H9 (cell line): ENCODE measurements around the gene NDUFB4. TPM values are rescaled to one million over a fixed set of nuclear protein-coding genes. Genes with fewer than 3 reads are reported as not detected.

Source experiments
- DNase-seq: peaks from one replicate; pipeline ENCODE4 v3.0.0-alpha.2; 2017
- H2AFZ ChIP-seq: one replicate; pipeline ENCODE4 v1.6.1; 2013; ENCODE audit warnings: mild to moderate bottlenecking, low read length, control low read depth, moderate library complexity
- H2AK5ac ChIP-seq: 2 replicates; pipeline ENCODE4 v1.6.1; 2013; ENCODE audit warnings: low read length, control low read depth, mixed read lengths; ENCODE audit not compliant: insufficient read length
- H2BK120ac ChIP-seq: one replicate; pipeline ENCODE4 v1.6.1; 2013; ENCODE audit warnings: low read depth, mild to moderate bottlenecking, low read length, control low read depth, inconsistent platforms; ENCODE audit not compliant: poor library complexity, severe bottlenecking
- H2BK12ac ChIP-seq: 2 replicates; pipeline ENCODE4 v1.6.1; 2013; ENCODE audit warnings: low read length, control low read depth, mixed read lengths, low read depth; ENCODE audit not compliant: insufficient read length
- H2BK15ac ChIP-seq: 2 replicates; pipeline ENCODE4 v1.6.1; 2013; ENCODE audit warnings: low read depth, low read length, control low read depth
- H2BK20ac ChIP-seq: one replicate; pipeline ENCODE4 v1.6.1; 2013; ENCODE audit warnings: low read depth, mild to moderate bottlenecking, low read length, control low read depth, inconsistent platforms; ENCODE audit not compliant: poor library complexity, severe bottlenecking
- H2BK5ac ChIP-seq: 2 replicates; pipeline ENCODE4 v1.6.1; 2013; ENCODE audit warnings: low read length, control low read depth, mixed read lengths; ENCODE audit not compliant: insufficient read length
- H3K14ac ChIP-seq: 2 replicates; pipeline ENCODE4 v1.6.1; 2013; ENCODE audit warnings: low read length, control low read depth; ENCODE audit not compliant: insufficient read depth
- H3K18ac ChIP-seq: 2 replicates; pipeline ENCODE4 v1.6.1; 2013; ENCODE audit warnings: low read depth, mild to moderate bottlenecking, mixed read lengths, low read length, control low read depth; ENCODE audit not compliant: insufficient read length
- H3K23ac ChIP-seq: 2 replicates; pipeline ENCODE4 v1.6.1; 2013; ENCODE audit warnings: low read length, control low read depth, mixed read lengths, low read depth; ENCODE audit not compliant: insufficient read length
- H3K23me2 ChIP-seq: 2 replicates; pipeline ENCODE4 v1.6.1; 2013; ENCODE audit warnings: low read depth, mild to moderate bottlenecking, mixed read lengths, low read length, control low read depth; ENCODE audit not compliant: insufficient read length, poor library complexity, severe bottlenecking
- H3K27ac ChIP-seq: 2 replicates; pipeline ENCODE4 v1.5.1; 2013; ENCODE audit warnings: low read length, control low read depth, mixed read lengths, low read depth; ENCODE audit not compliant: insufficient read length
- H3K27me3 ChIP-seq: 2 replicates; pipeline ENCODE4 v1.6.1; 2013; ENCODE audit warnings: low read length, control low read depth, inconsistent platforms; ENCODE audit not compliant: insufficient read depth
- H3K4ac ChIP-seq: 2 replicates; pipeline ENCODE4 v1.6.1; 2013; ENCODE audit warnings: low read depth, mild to moderate bottlenecking, control low read depth, inconsistent platforms, low read length, moderate library complexity
- H3K4me1 ChIP-seq: 2 replicates; pipeline ENCODE4 v1.6.1; 2013; ENCODE audit warnings: low read length, control low read depth, inconsistent platforms; ENCODE audit not compliant: insufficient read depth
- H3K4me2 ChIP-seq: 2 replicates; pipeline ENCODE4 v1.6.1; 2013; ENCODE audit warnings: low read length, control low read depth, mixed read lengths; ENCODE audit not compliant: insufficient read length, insufficient read depth
- H3K56ac ChIP-seq: 2 replicates; pipeline ENCODE4 v1.6.1; 2013; ENCODE audit warnings: low read depth, mild to moderate bottlenecking, mixed read lengths, low read length, control low read depth; ENCODE audit not compliant: insufficient read length
- H3K79me1 ChIP-seq: 2 replicates; pipeline ENCODE4 v1.6.1; 2013; ENCODE audit warnings: low read depth, mild to moderate bottlenecking, moderate library complexity, low read length, control low read depth, inconsistent platforms; ENCODE audit not compliant: insufficient read depth, poor library complexity, severe bottlenecking
- H3K79me2 ChIP-seq: 2 replicates; pipeline ENCODE4 v1.6.1; 2013; ENCODE audit warnings: low read length, control low read depth, inconsistent platforms; ENCODE audit not compliant: insufficient read depth
- H3K9ac ChIP-seq: 2 replicates; pipeline ENCODE4 v1.6.1; 2013; ENCODE audit warnings: low read length, control low read depth, mixed read lengths; ENCODE audit not compliant: insufficient read length; ENCODE audit errors: extremely low read depth
- H3K9me3 ChIP-seq: one replicate; pipeline ENCODE4 v1.6.1; 2013; ENCODE audit warnings: low read depth, low read length, inconsistent platforms; ENCODE audit not compliant: control insufficient read depth
- H3T11ph ChIP-seq: one replicate; pipeline ENCODE4 v1.6.1; 2013; ENCODE audit warnings: mild to moderate bottlenecking, low read length, control low read depth, inconsistent platforms
- H4K20me1 ChIP-seq: one replicate; pipeline ENCODE4 v1.6.1; 2013; ENCODE audit not compliant: control insufficient read depth, insufficient read length, insufficient read depth
- H4K5ac ChIP-seq: 2 replicates; pipeline ENCODE4 v1.6.1; 2013; ENCODE audit warnings: low read depth, mild to moderate bottlenecking, mixed read lengths, low read length, control low read depth; ENCODE audit not compliant: insufficient read length
- H4K8ac ChIP-seq: replicated peaks from 2 replicates; pipeline ENCODE4 v1.6.1; 2013; ENCODE audit warnings: low read length, control low read depth, mixed read lengths, low read depth; ENCODE audit not compliant: insufficient read length
- H4K91ac ChIP-seq: 2 replicates; pipeline ENCODE4 v1.6.1; 2013; ENCODE audit warnings: low read depth, mild to moderate bottlenecking, moderate library complexity, mixed read lengths, low read length, control low read depth; ENCODE audit not compliant: insufficient read length
- H3K27ac Mint-ChIP-seq, 3 experiments: 2 replicates in 2 of 3; 3 replicates in 1 of 3; pipeline ENCODE4 v1.8.0; 2020 to 2021; ENCODE audit warnings: mixed read lengths in 3 of 3, mild to moderate bottlenecking in 1 of 3, moderate library complexity in 1 of 3
- H3K27me3 Mint-ChIP-seq: 2 replicates; pipeline ENCODE4 v1.8.0; 2021; ENCODE audit warnings: low read depth, mild to moderate bottlenecking, moderate library complexity, mixed read lengths
- H3K36me3 Mint-ChIP-seq, 3 experiments: 2 replicates in 2 of 3; 3 replicates in 1 of 3; pipeline ENCODE4 v1.8.0; 2020 to 2021; ENCODE audit warnings: low read depth in 3 of 3, mixed read lengths in 3 of 3; ENCODE audit not compliant: insufficient read depth in 1 of 3
- H3K4me1 Mint-ChIP-seq, 2 experiments: 2 replicates each; pipeline ENCODE4 v1.8.0; 2020; ENCODE audit warnings: mixed read lengths in 2 of 2
- H3K4me3 Mint-ChIP-seq, 2 experiments: 2 replicates in 1 of 2; 3 replicates in 1 of 2; pipeline ENCODE4 v1.8.0; 2020 to 2021; ENCODE audit warnings: mild to moderate bottlenecking in 2 of 2, mixed read lengths in 2 of 2, moderate library complexity in 1 of 2
- H3K9me3 Mint-ChIP-seq, 2 experiments: 2 replicates in 1 of 2; 3 replicates in 1 of 2; pipeline ENCODE4 v1.8.0; 2020; ENCODE audit warnings: mild to moderate bottlenecking in 2 of 2, mixed read lengths in 2 of 2, moderate library complexity in 1 of 2
- CTCF ChIP-seq: fragments of 200-600 bp; sonication (generic); conservative IDR thresholded peaks from 3 replicates; pipeline ENCODE4 v1.8.0; 2021; ENCODE audit warnings: antibody characterized with exemption, mild to moderate bottlenecking
- total RNA-seq: library from RNA; stranded (reverse); gene quantifications from 2 replicates; pipeline ENCODE4 v1.2.1, GENCODE V29; 2021

Gene NDUFB4
- total RNA-seq, 1 experiment from 2014 or later: 217 TPM

- Histone ChIP-seq H2AFZ (no peak overlapping the region), H2BK15ac (no peak overlapping the region), H3K79me2 (no peaks in the 10 kb centered on the region)
Measured at GRCh38 chr3:120557115-120557514, 39.0 kb upstream of the NDUFB4 start.

More at GRCh38 chr3:120557115-120557514, 39.0 kb upstream of the NDUFB4 start:
- Histone ChIP-seq H3K4me2 (no peak overlapping the region), H4K8ac (no peak overlapping the region), H4K20me1 (no peaks in the 10 kb centered on the region), H3K18ac (no peak overlapping the region), H3K56ac (no peak overlapping the region), H2BK12ac (no peak overlapping the region), H3K79me1 (no peaks in the 10 kb centered on the region), H2AK5ac (no peak overlapping the region), H3K9ac (no peak overlapping the region), H2BK120ac (no peak overlapping the region), H3K4ac (no peak overlapping the region), H4K5ac (no peak overlapping the region), H3K27ac (no peak overlapping the region), H3K23ac (no peak overlapping the region), H3K27me3 (no peaks in the 10 kb centered on the region), H2BK20ac (no peak overlapping the region), H3K14ac (no peak overlapping the region), H3T11ph (no peak overlapping the region), H3K9me3 (no peaks in the 10 kb centered on the region), H2BK5ac (no peak overlapping the region), H3K23me2 (peaks cover 8% of the 10 kb centered on the region), H4K91ac (no peak overlapping the region), H3K4me1 (0 out of 2 replicates have a peak, but pooled peaks cover 2% of the 10 kb centered on the region)
- no peak overlapping the region for H3K27ac Mint-ChIP-seq
- H3K4me1 Mint-ChIP-seq: peaks cover 28 to 29% of the 10 kb centered on the region in 2 experiments
- no peak overlapping the region for H3K4me3 Mint-ChIP-seq
- no peak for TF ChIP-seq CTCF
- peaks cover 13% of the 10 kb centered on the region for H3K27me3 Mint-ChIP-seq
- H3K36me3 Mint-ChIP-seq: no peaks in the 10 kb centered on the region
- no peak for DNase-seq
- H3K9me3 Mint-ChIP-seq: no peaks in the 10 kb centered on the region
